HepG2 (cell line): ENCODE results near the gene NFILZ.

Experiments used
- ATAD3A ChIP-seq: sonication (generic); formaldehyde crosslinking; IDR thresholded peaks from 2 replicates; pipeline ENCODE4 v1.4.0; 2020; ENCODE audit warnings: missing genetic modification reagents
- ATF7 ChIP-seq, 2 experiments: fragments of 450-650 bp in 1 of 2; sonication (generic) in 1 of 2; formaldehyde crosslinking in 1 of 2; IDR thresholded peaks; 2 replicates each; pipeline versions ENCODE4 v1.4.0 to v1.6.1; 2016 to 2020; ENCODE audit warnings: antibody characterized with exemption in 1 of 2, mild to moderate bottlenecking in 1 of 2, missing genetic modification reagents in 1 of 2
- CTCF ChIP-seq: sonication (generic); formaldehyde crosslinking; IDR thresholded peaks from 2 replicates; pipeline ENCODE4 v1.5.0; 2020; ENCODE audit warnings: mild to moderate bottlenecking, missing genetic modification reagents, moderate library complexity
- FOXP4 ChIP-seq: sonication (generic); formaldehyde crosslinking; IDR thresholded peaks from 2 replicates; pipeline ENCODE4 v1.4.0; 2020; ENCODE audit warnings: missing genetic modification reagents
- HNRNPL ChIP-seq: fragments of 200-400 bp; formaldehyde crosslinking; IDR thresholded peaks from 2 replicates; pipeline ENCODE4 v1.6.1; 2017; ENCODE audit warnings: mild to moderate bottlenecking, low read depth, low read length
- MTF1 ChIP-seq: sonication (generic); formaldehyde crosslinking; IDR thresholded peaks from 2 replicates; pipeline ENCODE4 v1.5.0; 2020; ENCODE audit warnings: missing genetic modification reagents
- RFX5 ChIP-seq: IDR thresholded peaks from 2 replicates; pipeline ENCODE4 v1.6.1; 2011; ENCODE audit warnings: low read depth, low read length, improper control_type of control experiment
- YY1 ChIP-seq: IDR thresholded peaks from 2 replicates; pipeline ENCODE4 v1.6.1; 2011; ENCODE audit warnings: low read length, low read depth, moderate library complexity, mild to moderate bottlenecking; ENCODE audit not compliant: insufficient read depth, insufficient replicate concordance
- ZNF350 ChIP-seq: sonication (generic); formaldehyde crosslinking; IDR thresholded peaks from 2 replicates; pipeline ENCODE4 v1.4.0; 2020; ENCODE audit warnings: mild to moderate bottlenecking, low read depth, missing genetic modification reagents, borderline replicate concordance
- ZNF644 ChIP-seq: IDR thresholded peaks from 2 replicates; pipeline ENCODE4 v1.6.1; 2016; ENCODE audit warnings: low read depth
- ZNF703 ChIP-seq: sonication (generic); formaldehyde crosslinking; IDR thresholded peaks from 2 replicates; pipeline ENCODE4 v1.5.1; 2020; ENCODE audit warnings: missing genetic modification reagents, mild to moderate bottlenecking, moderate library complexity, borderline replicate concordance
- TF ChIP-seq, protein P1 (sequence below): sonication (generic); formaldehyde crosslinking; IDR thresholded peaks from 2 replicates; pipeline ENCODE4 v1.4.0; 2020; ENCODE audit warnings: missing genetic modification reagents, borderline replicate concordance
- TF ChIP-seq, protein P2 (sequence below): sonication (generic); formaldehyde crosslinking; IDR thresholded peaks from 2 replicates; pipeline ENCODE4 v1.8.1; 2023; ENCODE audit warnings: missing genetic modification reagents, inconsistent platforms, borderline replicate concordance

DNA sequence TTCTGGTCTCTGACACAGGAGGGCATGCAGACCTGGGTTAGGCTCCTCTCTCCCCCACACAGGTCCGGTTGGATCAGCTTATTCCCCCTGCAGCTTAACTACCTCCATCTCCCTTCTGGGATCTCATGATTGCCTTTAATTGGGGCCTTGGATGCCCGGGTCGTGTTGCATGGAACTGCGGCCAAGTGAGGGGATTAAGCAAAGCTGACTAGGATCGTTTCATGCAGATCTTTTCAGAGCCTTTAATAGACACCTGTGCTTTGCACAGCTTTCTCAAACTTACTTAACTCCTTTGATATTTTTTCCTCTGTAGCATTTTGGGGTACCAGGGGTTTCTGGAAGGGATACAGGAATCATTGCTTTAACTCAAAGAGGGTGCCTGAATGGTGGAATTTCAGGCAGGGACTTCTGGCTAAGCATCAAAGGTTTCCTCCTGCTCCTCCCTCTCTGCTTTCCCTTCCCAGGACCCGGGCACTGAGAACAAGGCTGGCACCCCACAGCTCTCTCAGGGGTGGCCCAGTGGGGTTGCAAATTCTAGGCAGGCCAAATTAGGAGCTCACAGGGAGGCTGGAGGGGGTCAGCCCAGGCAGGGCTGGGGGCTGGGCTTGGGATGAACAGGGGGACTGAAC is 477 bp downstream of the NFILZ start:
- no peak for TF ChIP-seq YY1
- no peak for TF ChIP-seq FOXP4 (CRISPR knock-in tag)
- TF ChIP-seq HNRNPL: no peak
- no peak for TF ChIP-seq CTCF (CRISPR knock-in tag)
- TF ChIP-seq, protein P1, sequence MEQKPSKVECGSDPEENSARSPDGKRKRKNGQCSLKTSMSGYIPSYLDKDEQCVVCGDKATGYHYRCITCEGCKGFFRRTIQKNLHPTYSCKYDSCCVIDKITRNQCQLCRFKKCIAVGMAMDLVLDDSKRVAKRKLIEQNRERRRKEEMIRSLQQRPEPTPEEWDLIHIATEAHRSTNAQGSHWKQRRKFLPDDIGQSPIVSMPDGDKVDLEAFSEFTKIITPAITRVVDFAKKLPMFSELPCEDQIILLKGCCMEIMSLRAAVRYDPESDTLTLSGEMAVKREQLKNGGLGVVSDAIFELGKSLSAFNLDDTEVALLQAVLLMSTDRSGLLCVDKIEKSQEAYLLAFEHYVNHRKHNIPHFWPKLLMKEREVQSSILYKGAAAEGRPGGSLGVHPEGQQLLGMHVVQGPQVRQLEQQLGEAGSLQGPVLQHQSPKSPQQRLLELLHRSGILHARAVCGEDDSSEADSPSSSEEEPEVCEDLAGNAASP (CRISPR knock-in tag): no peak
- no peak for TF ChIP-seq ATF7 (IDR thresholded peaks at IDR 0.05)
- no peak for TF ChIP-seq ATF7 (CRISPR knock-in tag; IDR thresholded peaks at IDR 0.05)
- TF ChIP-seq RFX5: no peak
- TF ChIP-seq, protein P2, sequence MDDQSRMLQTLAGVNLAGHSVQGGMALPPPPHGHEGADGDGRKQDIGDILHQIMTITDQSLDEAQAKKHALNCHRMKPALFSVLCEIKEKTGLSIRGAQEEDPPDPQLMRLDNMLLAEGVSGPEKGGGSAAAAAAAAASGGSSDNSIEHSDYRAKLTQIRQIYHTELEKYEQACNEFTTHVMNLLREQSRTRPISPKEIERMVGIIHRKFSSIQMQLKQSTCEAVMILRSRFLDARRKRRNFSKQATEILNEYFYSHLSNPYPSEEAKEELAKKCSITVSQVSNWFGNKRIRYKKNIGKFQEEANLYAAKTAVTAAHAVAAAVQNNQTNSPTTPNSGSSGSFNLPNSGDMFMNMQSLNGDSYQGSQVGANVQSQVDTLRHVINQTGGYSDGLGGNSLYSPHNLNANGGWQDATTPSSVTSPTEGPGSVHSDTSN (CRISPR knock-in tag): no peak
- TF ChIP-seq ZNF350: no peak; the same call in 1 of the 2 replicates
- TF ChIP-seq MTF1 (CRISPR knock-in tag): no peak
- TF ChIP-seq ZNF644 (CRISPR knock-in tag): no peak
- no peak for TF ChIP-seq ZNF703 (CRISPR knock-in tag)
- no peak for TF ChIP-seq ATAD3A (CRISPR knock-in tag)
